ENCODE data around the gene NT5M.
A peak's percentile ranks its signal among the peaks of the same experiment; 100 is the strongest.

The NT5M gene

DNA sequence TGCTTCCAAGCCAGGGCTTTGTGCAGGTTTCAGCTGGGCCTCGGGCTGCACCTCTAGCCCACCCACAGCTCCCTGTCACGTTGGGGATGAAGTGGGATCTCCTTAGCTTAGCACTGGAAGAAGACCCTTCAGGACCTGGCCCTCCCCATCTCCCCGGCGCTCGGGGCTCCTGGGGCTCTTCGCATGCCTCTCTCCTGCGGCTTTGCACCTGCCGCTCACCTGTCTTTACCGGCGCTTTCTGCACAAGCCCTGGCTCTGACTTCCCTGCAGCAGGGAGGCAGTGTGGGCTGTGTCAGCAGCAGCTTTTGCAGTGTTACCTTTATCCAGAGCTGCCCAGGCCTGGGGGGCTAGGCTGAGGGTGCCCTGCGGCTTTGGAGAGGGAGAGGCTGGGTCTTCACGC, 52.3 kb downstream of the NT5M start:
- peak; percentile 7 for DNase-seq

DNA sequence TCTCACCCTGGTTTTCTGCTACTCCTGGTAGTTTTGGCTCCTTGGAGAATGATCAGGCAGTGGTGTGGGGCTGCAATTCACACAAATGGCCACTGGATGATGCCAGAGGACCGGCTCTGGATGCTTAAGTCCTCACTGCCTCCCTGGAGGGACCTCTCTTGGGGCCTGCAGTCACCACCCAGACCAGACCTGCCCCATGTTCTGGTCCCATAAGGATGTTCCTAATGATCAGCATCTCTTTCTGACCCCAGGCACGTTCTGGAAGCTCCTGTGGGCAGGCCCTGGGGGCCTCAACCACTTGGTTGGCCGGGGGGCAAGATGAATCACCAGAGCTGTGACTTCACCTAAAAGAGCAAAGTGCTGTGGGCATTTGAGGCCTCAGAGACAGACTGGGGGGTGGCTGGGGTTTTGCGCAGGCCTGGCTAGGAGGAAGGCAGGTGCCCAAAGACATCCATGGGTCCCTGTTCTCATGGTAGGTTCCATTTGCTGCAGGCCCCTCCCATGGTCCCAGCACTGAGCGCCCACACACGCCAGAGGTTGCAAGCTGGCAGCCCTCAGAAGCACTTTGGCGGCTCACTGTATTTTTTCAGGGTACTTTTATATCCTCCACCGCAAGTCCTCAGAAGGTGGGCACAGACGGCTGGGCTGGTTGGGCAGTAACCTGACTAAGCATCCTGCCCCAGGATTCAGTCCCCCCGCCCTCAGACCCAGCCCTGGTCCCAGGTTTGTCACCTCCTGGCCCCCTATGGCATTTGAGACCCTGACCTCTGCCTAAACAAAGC, 53.2 kb downstream of the NT5M start:
- DNase-seq = peak; percentile 80

DNA sequence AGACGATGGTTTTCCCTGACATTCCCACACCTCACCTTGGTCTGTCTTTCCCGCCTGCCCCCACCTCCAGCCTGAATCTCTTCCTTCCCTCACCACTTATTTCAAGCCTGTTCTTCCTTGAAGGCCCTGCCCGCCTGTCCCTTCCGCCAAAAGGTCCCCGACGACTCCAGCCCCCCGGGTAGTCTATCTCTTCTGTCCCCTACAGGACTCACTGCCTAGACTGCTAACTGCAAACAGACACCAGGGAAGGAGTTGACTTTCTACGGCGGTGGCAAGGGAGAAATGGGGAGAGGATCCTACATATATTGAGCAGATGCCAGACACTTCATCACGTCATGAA, 53.7 kb downstream of the NT5M start:
- no peak for DNase-seq

DNA sequence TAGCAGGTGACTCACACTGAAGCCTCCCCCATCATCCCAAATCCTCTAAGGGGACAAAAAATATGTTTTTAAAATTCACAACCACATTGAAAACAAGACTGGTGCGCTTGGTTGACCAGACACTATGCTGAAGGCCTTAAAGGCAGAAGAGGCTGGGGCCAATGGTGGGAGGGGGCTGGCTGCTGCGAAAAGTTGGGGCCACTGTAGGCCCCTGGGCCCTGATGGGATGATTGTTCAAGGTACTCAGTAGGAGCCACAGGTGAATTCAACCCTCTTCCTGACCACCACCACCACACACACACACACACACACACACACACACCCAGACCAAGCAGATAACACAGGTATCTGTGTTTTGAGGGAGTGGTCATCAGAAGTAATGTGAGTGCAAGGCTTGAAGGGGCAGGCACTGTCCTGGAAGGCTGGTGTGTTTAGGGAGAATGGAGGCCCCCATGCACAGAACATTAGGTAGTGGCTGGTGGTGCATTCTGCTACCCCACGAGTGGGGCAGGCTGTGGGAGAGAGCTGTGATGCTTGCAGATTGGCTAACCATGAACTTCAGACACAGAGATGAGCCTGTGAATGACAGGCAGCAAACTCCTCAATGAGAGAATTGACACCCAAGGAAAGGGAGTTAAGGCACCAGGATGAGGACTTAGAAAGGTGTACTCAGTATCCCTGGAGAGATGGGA, 55.0 kb downstream of the NT5M start:
- DNase-seq = no peak

DNA sequence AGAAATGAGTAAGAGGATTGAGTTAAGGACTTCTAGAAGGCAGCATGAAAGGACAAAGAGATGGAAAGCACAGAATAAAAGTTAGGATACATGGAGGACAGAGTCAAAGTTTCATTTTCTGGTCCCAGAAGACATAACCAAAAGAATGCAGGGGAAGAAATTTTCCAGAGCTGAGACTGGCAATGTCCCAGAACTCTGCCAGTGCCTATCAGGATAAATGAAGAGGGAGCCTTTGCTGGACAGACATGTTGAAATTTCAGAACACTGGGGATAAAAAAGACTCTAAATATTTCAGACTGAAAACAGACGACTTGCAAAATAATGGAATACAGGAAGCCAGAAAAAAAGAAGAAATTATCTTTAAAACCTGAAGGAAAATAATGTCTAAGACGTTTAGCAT, 55.7 kb downstream of the NT5M start:
- no peak for DNase-seq

DNA sequence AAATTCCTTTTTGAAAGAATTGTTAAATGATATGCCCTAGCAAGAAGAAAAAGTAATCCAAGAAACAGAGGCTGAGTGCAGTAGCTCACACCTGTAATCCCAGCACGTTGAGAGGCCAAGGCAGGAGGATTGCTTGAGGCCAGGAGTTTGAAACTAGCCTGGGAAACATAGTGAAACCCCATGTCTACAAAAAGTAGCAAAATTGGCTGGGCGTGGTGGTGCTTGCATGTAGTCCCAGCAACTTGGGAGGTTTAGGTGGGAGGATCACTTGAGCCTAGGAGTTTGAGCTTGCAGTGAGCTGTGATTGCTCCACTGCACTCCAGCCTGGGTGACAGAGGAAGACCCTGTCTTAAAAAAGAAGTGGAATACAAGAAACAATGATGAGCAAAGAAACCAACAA, 56.1 kb downstream of the NT5M start:
- no peak for DNase-seq

DNA sequence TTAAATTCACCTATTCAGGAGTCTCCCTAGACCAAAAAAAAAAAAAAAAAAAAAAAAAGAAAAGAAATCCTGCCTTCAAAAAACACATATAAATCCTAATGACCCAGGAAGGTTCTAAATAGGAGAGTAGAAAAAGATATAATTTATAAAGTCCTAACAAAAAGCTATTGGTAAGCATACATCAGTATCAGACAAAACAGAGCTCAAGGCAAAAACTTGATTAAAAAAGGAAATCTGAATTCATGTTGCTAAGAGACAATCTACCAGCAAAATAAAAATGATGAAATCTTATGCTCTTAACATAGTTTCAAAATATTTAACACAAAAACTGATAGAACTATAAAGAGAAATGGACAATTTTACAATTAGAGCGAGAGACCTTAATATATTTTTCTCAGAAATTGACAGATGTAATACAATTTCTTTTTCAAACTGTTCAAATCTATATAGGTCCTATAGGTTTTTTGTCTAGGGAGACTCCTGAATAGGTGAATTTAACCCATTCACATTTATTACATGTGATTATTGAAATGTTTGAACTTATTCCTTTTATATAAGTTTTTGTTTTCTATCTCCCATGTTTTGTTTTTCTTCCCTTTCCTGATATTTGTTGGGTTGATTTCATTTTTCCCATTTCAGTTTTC, 57.0 kb downstream of the NT5M start:
- no peak for DNase-seq

DNA sequence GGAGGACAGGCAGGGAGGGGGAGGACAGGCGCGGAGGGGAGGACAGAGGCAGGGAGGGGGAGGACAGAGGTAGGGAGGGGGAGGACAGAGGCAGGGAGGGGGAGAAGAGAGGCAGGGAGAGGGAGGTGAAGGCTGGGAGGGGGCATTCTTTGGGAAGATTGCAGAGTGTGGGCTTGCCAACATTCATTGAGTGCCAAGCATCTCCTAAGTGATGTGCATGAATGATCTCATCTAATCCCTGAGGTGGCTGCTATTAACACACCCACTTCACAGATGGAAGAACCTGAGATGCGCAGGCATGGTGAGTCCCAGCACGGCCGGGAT, 58.3 kb downstream of the NT5M start:
- DNase-seq = no peak

DNA sequence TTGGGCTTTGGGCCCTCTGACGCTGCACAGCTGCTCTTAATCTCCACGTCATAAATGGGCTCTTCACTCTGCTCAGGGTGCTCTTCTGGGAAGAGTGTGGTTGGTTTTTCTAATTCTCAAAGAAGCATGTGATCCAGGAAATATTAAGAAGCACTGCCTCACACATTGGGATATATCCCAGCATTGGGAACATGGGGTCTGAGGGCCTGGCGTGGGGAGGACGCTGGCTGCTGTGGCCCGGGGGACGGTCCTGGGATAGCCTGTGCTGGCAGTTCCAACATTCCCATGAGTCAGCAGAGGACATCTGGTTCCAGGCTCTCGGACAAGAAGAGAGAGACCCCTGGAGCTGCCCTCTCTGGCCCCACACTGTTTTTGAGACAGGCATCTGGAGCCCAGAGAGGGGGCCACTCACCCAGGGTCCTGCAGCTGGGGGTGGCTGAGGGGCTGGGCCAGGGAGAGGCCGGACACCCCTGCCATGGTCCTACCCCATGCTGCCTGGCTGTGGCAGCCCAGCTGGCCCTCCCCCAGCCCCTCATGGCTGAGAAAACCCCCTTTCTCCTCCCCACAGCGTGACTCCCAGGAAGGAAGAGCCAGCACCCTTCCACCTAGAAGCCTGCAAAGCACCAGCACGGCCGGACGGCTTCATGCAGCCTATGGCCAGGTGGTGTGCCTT, 58.8 kb downstream of the NT5M start:
- DNase-seq = no peak

DNA sequence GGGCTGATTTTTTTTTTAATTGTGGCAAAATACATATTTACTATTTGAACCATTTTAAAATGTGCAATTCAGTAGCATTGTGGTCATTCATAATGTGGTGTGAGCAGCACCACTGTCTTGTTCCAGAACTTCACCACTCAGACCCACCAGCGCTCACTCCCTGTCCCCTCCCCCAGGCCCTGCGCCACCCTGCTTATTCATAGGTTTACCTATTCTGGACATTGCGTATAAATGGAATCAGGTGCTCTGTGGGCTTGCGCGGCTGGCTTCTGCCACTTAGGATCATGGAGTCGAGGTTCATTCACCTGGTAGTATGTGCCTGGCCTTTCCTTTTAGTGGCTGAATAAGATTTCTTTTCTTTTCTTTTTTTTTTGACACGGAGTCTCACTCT, 59.4 kb downstream of the NT5M start:
- DNase-seq = no peak

DNA sequence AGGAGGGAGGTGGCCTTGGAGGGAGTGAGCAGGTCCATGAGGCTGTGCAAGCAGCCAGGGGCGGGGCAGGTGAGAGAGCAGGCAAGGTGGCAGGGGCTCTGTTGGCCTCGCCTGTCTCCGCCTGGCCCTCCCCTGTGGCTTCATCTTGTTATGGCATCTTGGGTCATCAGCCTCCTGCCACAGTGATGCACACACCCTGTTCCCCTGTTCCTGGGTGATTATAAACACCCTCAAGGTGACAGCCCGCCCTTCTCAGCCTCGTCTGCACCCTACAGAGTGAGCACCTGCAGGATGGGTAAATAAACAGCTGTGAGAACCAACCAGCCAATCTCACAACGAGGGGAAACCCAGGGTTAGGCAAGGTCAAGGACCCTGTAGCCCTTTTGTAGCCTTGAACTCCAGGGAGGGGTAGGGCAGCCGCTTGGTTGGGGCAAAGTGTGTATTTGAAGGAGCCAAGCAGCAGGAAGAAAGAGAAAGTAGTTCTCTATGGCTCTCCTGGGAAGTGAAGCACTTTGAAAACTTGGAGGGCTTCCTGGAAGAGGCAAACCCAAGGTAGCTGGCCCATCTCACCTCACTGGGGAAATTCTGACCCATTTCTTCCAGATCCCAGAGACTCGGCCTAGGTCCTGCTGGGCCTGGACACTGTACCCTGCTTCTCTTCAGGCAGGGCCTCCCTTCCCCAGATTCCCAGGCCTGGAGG, 60.6 kb downstream of the NT5M start:
- peak; percentile 48 for DNase-seq

DNA sequence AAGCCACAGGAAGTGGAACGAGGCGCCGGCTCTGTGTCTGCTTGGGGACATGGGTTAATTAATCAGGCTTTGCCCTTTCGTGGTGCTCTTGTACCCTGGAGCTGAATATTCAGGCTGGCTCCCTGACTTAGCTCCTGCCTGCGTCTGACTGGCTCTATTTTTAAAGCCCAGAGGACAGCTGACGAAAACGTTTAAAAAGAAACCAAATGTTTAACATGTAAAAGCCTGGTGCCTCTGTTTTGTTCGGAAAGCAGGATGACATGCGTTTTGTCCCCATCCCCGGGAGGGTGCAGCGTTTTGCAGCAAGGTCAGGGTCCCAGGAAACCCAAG, 61.1 kb downstream of the NT5M start:
- no peak for DNase-seq

DNA sequence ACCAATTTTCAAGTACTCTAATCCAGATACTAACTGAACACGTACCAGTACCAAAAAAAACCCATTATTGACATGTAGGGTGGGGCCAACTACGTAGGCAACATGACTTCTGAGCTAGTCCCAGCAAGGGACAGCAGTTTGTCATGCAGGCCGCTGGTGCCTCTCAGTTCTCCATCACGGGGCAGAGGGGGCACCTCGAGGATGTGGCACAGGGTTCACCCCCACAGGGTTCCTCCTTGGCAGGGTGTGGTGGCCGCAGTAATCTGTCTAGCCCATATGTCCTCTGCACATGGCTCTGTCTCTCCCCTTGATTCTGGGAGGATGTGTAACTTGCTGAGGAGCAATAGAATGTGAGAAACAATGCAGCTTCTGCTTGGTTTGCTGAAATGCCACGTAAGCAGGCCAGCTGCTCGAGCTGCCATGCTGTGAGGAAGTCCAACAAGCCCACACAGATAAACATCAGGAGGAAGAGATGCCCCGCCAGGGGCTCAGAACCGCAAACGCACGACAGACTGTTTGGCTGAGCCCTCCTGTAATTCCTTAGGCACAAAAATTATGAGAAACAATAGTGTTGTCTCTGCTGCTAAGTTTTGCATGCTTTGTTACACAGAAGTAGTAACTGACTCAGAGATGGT, 62.4 kb downstream of the NT5M start:
- DNase-seq = no peak

DNA sequence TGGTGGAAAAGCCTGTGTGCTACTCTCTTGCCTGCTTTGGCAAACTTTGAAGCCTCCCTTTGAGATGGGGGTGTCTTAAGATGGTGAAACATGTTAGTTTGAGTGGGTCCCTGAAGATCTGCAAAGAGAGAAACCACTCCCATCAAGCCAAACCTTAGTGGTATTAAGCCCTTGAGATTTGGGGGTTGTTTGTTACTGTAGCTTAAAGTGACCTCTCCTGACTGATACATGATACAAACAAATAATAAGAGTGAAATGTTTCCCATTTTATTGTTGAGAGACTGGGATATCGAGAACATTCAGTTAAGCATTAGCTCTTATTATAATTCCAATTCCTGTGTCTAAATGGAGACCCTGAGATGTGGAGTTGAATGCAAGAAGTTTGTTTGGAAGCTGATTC, 63.1 kb downstream of the NT5M start:
- no peak for DNase-seq

DNA sequence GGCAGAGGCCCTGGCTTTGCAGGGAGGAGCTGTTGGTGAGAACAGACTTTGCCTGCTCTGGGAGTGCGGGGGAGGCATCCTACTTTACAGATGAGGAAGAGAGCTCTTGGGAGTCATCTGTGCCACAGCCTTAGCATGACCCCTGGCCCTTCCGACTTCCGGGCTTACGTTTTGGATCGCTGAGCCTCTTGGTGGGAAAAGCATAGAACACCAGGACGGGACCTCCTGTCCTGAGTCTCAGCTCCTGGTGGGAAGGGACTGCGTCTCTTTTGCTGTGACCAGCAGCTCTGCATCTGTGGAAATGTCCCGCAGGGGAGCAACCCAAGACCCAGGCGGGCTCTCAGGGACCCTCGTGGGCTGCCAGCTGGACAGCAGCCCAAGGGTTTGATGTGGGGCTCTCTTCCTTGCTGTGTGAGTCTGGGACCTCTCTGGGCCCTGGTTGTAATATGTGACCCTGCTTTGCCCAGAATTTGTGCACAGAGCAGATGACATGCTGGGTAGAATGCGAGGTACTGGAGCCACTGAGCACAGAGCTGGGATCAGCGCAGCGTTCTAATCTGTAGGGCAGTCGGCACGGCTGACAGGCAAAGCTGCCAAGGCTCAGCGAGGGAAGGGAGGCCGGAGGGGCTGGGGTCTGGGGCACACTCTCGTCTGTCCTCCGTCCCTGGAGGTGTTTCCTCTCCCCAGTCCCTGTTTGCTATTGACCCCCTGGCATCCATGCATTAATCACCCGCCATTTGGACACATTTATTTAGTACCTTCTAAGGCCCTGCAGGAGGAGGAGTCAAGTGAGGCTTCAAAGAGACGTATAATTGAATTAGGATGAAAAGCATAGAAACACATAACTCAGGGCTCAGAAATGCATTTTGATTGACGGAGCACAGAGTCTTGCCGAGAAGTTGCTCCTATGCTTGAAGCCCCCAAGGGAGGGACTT, 64.0 kb downstream of the NT5M start:
- DNase-seq = no peak

DNA sequence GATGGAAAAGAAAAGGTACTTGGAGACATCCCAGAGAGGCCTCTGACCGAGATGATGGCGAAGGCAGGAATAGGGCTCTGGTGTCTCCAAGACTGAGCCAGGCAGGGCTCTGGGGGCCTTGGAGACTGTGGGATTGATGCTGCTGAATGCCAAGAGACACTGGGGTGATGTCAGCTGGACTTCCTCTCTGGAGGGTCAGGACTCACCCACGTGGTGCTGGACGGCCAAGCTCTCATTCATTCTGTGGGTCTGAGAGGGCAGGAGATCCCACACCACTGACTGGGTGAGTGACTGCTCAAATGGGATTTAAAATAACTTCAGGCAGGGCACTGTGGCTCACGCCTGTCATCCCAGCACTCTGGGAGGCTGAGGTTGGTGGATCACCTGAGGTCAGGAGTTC, 64.8 kb downstream of the NT5M start:
- DNase-seq = no peak

DNA sequence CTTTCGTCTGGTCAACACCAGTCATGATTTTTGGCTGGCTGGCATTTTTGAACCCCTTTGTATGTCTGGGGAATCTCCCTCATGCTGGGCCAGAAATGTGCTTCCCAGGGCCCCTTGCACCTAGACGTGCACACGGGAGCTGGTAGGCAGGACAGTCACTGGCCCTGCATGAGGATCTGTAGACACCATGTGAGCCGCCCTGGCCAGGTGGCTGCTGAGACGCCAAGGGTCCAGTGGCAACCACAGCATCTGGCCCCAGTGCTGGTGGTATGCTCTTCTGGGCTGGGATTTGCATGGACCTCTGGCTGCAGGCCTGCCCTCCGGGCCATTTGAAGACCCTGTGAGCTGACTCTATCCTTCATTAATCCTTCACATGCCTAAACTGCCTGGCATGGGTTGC, 67.5 kb downstream of the NT5M start:
- no peak for DNase-seq

DNA sequence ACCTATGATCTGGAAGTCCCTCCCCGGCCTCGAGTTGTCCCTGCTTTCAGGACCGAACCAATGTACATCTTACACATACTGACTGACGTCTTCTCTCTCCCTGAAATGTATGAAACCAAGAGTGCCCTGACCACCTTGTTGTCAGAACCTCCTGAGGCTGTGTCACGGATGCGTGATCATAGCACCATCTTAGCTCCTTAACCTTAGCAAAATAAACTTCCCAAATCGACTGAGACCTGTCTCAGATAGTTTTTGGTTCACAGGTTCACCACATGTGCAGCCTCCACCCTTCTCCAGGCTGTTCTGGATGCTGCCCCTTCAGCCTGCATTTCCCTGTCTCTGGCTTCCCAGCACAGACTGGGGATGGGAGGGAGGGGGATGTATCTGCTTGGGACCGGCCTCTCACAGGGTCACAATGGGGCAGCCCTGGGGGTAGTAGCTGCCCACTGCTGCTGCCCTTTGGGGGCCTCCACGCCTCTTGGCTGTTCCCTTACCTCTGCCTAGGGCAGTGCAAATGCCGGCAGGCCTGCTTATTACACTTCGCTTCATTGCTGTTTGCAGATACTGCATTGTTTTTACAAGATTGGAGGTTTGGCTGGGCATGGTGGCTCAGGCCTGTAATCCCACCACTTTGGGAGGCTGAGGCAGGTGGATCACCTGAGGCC, 69.8 kb downstream of the NT5M start:
- DNase-seq = no peak

DNA sequence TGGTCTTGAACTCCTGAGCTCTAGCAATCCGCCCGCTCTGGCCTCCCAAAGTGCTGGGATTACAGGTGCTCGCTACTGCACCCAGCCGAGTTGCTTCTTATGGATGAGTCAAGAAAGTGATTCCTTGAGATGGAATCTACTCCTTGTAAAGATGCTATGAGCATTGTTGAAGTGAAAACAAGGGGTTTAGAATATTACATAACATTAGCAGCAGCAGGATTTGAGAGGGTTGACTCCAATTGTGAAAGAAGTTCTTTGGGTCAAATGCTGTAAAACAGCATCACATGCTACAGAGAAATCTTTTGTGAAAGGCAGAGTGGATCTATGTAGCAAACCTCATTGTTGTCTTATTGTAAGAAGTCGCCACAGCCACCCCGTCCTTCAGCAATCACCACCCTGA, 72.7 kb downstream of the NT5M start:
- no peak for DNase-seq

DNA sequence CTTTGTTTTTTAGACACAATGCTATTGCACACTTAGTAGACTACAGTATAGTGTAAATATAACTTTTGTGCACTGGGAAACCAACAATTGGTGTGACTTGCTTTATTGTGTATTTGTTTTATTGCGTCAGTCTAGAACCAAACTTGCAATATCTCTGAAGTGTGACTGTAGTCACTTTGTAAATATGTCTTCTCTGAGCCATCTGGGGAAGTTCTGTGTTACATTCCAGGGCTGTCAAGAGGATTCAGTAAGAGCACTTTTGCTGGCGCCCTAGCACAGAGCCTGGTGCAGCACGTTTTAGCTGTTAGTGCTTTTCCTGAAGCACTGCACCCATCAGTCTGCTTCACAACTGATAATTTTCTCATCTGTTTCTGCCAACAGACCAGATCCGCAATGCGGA, 73.2 kb downstream of the NT5M start:
- no peak for DNase-seq

Measured in NCI-H2171 treated with DMSO at 0.1 percent for 48 hours (cell line).